HT-29 (cell line): ENCODE results near the gene ADGRD1. TPM values are rescaled to one million over a fixed set of nuclear protein-coding genes. Genes with fewer than 3 reads are reported as not detected.
"Not testable (repeated sequence)": the region's sequence is repeated elsewhere in the genome, so short reads cannot be mapped to it uniquely, and the experiment has no call there.

Experiments used
- DNase-seq: peaks from one replicate; pipeline ENCODE4 v3.0.0-alpha.2; 2015; ENCODE audit warnings: low spot score
- total RNA-seq: library from RNA; depleted of rRNA; stranded (reverse); fragments of >200 nt; shearing (Covaris generic); gene quantifications from 2 replicates; pipeline ENCODE4 v1.2.3, GENCODE V29; 2014

The ADGRD1 gene
- total RNA-seq, 1 experiment from 2014 or later, result not detected

GRCh38 chr12:131055596-131056233 is 102.0 kb downstream of the ADGRD1 start:
- DNase-seq, result no peak

GRCh38 chr12:131056626-131057025 is 102.9 kb downstream of the ADGRD1 start:
- no peak for DNase-seq

DNA sequence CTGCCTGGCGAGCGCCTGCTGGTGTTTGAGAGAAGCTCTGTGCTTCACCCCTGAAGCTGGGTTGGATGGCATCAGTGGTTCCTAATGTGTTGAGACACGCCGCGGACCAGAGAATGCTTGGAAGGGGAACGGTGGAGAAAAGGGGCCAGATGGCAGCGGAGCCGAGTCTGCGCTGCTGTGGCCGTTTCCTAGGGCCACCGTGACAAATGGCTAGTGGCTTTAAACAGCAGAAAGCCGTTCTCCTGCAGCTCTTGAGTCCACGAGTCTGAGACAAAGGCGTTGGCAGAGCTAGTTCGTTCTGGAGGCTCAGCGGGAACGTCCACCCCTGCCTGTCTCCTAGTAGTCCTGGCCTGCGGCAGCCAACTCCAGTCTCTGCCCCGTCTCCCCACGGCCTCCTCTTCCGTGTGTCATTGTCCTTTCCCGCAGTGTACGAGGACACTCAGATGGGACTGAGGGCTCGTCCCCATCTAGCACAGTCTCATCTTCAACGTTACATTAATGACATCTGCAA is 103.6 kb downstream of the ADGRD1 start:
- DNase-seq, result no peak

GRCh38 chr12:131057722-131058515 is 104.2 kb downstream of the ADGRD1 start:
- no peak for DNase-seq

DNA sequence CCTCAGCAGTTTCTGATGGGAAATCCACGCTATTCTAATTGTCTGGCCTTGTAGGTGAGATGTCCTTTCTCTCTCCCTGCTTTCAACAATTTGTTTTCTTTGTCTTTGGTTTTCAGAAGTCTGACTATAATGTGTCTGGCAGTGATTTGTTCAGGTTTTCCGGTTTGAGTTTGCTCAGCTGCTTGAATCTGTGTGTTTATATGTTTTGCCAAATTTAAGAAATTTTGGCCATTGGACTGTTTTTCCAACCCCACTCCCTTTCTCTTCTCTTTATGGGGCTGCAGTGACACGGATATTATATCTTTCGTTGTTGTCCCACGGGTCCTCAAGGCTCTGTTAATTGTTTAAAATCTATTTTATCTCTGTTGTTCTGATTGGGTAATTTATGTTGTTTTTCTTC is 105.0 kb downstream of the ADGRD1 start:
- DNase-seq, result no peak

GRCh38 chr12:131060011-131060703 is 106.5 kb downstream of the ADGRD1 start:
- no peak for DNase-seq

DNA sequence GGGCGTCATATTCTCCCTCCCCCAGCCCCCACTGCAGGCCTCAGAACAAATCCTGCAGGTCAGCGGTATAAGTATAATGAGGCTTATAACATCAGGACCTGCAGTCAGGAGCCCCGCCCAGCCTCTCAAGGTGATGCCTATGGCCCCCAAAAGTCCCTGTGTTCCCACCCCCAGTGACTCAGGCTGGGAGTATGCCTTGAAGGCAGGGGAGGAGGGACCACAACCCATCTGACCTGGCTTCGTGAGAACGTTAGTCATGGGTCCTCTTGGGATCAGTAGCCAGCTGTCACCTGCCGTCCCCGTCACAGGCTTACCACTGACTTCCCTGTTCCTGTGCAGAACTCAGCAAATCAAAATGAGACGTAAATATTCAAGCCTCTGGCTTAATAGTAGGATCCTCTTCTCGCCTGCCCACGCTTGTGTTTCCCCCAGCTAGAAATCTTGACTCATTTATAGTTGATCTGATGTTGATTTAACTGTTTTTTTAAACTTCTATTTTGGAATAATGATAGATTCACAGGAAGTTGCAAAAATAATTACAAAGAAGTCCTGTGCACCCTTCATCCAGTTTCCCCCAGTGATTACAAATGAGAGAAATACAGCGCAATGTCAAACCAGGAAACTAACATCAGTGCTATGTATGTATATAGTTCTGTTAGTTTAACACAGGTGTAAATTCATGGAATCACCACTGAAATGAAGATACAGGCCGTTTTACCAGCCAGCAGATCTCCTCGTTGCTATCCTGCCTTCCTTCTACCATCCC is 107.5 kb downstream of the ADGRD1 start:
- DNase-seq, result no peak

- DNase-seq, result no peak
These were observed 109.7 kb downstream of the ADGRD1 start for GRCh38 chr12:131063413-131063812.

DNA sequence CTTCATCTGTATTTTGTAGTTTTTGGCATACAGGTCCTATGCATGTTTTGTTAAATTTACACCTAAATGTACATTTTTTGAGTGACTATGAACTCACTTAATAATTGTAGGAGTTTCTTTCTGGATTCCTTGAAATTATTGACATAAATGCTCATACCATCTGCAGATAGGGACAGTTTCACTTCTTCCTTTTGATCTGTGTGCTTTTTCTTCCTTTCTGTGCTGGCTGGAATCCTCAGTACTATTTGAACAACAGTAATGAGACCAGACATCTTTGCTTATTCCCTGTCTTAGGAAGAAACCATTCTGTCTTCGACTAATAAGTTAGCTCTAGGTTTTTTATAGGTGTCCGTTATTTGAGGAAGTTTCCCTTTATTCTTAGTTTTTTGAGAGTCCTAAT is 110.3 kb downstream of the ADGRD1 start:
- DNase-seq, result no peak

DNA sequence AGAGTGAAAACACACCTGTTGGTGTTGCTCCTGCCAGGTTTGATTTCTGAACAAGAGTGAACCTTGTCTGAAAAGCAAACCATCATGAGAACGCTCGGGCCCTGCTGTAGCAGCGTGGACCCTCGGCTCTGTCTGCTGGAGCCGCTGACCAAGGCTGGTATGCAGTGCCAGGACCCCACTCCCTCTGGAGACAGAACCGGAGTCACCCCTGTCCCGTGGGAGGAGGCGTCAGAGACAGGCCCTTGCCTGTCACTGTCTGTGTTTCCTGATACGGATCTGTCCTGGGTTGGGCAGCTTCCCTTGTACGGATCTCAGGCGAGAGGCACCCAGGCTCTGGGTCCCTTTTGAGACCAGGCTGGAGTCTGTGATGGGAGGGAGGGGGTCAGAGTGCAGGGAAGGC is 111.6 kb downstream of the ADGRD1 start:
- DNase-seq, result no peak

- DNase-seq, result no peak
These were observed 112.1 kb downstream of the ADGRD1 start for GRCh38 chr12:131065801-131066200.

DNA sequence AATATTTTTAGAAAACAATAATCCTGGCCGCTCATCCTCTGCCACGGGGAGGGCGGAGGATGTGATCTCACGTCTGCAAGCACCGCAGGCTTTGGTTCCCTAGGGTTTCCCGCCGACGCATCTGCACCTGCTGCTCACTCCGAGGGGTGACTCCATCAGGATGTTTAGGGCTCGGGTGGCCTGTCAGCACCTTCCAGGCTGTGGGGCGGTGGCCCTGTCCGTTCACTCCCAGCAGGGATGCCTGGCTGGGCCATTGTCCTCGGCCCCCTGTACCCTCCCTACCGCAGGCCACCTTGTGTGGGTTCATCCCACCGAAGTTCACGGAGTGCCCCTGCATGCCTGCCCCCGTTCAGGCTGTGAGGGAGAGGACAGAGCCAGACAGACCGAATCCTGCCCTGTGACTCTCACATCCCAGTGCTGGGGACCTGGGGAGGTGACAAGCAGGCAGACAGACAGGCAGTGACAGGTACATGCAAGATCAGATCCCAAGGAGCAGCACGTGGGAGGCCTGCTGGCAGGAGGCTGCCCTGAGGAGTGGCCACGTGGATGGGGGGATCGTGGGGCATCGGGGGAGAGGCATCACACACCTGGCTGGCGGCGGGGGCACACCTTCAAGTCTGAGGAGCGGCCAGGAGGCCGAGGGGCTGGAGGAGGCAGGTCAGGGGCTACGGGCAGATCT is 112.6 kb downstream of the ADGRD1 start:
- no peak for DNase-seq

DNA sequence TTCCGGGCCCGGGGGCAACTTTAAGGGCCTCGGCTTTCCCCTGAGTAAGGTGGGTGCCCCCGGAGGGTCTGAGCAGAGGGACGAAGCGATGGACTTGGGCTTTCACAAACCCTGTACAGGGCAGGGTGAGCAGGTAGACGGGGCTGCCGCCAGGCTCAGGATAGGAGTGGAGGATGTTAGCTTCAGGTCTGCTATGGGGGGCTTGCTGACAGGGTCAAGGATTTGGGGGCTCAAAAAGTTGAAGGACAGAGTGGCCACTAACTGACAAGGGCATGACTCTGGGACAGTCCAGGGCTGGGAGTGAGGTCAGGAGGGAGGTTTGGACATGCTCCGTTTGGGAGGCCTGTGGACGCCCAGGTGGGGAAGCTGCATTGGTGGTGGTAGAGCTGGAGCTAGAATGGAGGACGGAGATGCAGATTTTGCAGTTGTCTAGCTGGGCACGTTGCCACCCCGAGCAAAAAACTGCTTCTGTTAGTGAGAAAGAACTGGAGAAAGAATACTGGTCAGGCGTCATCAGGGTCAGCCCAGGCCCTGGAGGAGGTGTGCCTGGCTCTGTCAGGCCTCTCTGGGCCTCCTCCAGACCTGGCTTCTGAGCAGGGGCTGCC is 113.3 kb downstream of the ADGRD1 start:
- DNase-seq, result no peak

GRCh38 chr12:131067981-131068851 is 114.5 kb downstream of the ADGRD1 start:
- no peak for DNase-seq

DNA sequence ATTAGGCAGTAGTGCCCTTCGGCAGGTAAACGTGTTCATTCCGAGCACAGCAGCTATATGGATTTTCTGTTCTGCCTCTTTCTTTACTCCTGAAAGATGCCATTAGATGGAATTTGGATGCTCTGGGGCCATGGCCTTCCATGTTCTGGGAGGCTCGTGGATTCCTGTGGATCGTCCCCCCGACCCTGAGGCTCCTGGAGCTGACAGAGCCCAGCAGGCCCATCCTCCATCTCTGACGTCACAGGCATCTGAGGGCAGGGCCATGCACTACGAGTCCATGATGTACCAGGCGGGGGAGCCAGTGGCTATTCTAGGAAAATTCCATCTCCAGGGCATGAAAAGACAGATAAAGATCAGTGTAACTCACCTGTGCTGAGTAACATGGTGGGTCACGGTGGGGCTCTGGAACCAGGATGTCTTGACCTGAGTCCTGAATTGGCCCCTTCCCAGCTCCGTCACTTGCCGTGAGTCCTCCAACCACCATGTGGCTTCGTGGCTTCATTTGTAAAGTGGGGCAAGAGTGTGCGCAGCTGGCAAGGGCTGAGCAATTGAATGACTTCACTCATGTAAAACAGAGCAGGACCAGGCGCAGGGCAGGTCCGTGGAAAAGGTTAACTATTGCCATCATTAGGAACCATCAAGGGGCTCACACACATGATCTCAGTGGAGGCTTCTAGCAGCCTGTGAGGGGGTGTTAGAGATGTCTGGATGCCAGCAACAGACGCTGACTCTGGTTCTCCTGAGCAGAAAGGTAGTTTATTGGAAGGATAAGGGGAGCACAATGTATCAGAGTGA is 115.4 kb downstream of the ADGRD1 start:
- peak; percentile 14 for DNase-seq

DNA sequence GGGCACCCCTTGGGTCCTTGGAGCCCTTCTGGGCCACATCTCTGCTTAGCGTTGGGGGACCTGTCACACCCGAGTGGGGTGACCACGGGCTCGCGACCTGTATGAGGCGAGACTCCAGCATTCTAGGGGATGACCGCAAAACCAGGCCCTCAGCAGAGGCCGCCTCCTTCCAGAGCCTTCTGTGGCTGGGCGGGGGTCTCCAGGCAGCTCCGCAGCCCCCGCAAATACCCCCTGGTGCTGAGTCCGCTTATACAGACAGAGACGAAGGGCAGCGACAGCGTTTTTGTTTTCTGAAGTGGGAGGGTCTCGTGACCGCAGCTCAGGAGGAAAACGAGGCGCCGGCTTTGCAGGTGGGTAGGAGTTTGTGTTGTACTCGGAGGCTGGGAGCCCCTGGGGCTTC is 116.4 kb downstream of the ADGRD1 start:
- DNase-seq, result not testable (repeated sequence)

DNA sequence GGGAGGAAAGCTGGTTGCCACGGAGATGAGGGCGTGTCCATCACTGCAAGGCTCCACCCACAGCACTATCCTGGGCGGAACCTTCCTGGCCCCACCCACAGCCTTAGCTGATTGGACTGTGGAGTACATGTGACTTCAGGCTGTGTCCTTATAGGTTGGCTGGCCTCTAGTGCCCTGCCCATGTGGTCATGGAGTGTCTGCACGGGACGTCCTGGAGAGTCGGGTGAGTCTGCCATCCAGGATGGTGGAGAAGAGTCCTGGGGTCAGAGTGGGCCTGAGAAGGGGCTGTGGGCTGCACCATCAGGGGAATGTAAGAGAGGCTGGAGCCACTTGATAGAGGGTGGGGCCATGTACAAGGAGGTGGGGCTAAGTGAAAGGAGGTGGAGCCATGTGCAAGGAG is 117.0 kb downstream of the ADGRD1 start:
- not testable (repeated sequence) for DNase-seq

- DNase-seq, result not testable (repeated sequence)
These were observed 117.6 kb downstream of the ADGRD1 start for GRCh38 chr12:131071234-131071820.
